Omental fat pad (tissue), 4 donors: ENCODE data around the gene BCL7B. TPM values are rescaled to one million over a fixed set of nuclear protein-coding genes. Genes with fewer than 3 reads are reported as not detected.

ENCODE experiments used
- ATAC-seq: fragments of 150-250 bp; one replicate; pipeline ENCODE4 v1.9.1; 2016; ENCODE audit warnings: mild to moderate bottlenecking, moderate library complexity; ENCODE audit not compliant: low FRiP score
- DNase-seq: peaks from one replicate; pipeline ENCODE4 v3.0.0-alpha.2; 2019; ENCODE audit warnings: low spot score
- total RNA-seq, 4 donors: library from RNA; depleted of rRNA; stranded (reverse); fragments of >200 nt; gene quantifications; one replicate each; pipeline ENCODE4 v1.1.0, GENCODE V29; 2016
- TF ChIP-seq, protein P1 (sequence below), 3 donors: fragments of 450-650 bp; IDR thresholded peaks; one replicate each; pipeline ENCODE4 v1.5.1; 2016 to 2017; ENCODE audit warnings: antibody characterized with exemption in 3 of 3, mild to moderate bottlenecking in 3 of 3, moderate library complexity in 2 of 3

Gene BCL7B
- total RNA-seq, result 10 to 100 TPM; 51.9 to 91.9 (median 78.3) TPM

GRCh38 chr7:73557397-73558257, at the start of gene BCL7B:
BCL7B (minus strand) TSS chr7:73557690; CDS start chr7:73557578, 112 bp downstream.
- DNase-seq (no peak), ATAC-seq (peak; percentile 84)
- TF ChIP-seq, protein P1, sequence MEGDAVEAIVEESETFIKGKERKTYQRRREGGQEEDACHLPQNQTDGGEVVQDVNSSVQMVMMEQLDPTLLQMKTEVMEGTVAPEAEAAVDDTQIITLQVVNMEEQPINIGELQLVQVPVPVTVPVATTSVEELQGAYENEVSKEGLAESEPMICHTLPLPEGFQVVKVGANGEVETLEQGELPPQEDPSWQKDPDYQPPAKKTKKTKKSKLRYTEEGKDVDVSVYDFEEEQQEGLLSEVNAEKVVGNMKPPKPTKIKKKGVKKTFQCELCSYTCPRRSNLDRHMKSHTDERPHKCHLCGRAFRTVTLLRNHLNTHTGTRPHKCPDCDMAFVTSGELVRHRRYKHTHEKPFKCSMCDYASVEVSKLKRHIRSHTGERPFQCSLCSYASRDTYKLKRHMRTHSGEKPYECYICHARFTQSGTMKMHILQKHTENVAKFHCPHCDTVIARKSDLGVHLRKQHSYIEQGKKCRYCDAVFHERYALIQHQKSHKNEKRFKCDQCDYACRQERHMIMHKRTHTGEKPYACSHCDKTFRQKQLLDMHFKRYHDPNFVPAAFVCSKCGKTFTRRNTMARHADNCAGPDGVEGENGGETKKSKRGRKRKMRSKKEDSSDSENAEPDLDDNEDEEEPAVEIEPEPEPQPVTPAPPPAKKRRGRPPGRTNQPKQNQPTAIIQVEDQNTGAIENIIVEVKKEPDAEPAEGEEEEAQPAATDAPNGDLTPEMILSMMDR (IDR thresholded peaks at IDR 0.05), result no peak

DNA sequence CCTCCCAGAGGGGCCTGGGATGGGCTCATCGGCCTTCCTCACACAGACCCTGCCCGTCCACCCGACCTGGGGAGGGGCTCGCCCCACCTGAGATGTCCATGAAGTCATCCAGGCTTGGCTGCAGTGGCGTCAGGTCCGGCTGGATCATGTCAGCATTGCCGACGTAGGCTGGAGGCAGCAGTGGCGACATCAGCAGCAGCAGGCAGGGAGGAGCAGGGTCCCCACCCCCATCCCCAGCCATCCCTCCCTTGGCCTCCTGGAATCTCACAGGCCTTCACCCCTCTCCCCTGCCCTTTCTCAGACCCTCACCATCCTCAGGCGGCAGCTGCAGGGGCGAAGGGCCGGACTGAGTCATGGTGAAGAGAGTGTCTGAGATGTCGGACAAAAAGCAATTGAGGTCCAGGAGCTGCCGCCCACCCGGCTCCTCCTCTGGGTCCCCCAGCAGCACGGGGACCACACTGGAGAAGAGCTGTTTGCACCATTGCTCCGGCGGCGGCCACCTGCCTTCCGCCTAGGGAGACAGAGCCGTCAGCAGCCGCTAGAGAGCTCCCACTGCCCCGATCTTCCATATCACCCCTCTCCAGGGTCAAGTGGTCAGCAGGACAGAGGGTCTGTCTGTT, 48.2 kb upstream of the BCL7B start:
- TF ChIP-seq, protein P1 (IDR thresholded peaks at IDR 0.05), result no peak
- ATAC-seq, result no peak
- no peak for DNase-seq

DNA sequence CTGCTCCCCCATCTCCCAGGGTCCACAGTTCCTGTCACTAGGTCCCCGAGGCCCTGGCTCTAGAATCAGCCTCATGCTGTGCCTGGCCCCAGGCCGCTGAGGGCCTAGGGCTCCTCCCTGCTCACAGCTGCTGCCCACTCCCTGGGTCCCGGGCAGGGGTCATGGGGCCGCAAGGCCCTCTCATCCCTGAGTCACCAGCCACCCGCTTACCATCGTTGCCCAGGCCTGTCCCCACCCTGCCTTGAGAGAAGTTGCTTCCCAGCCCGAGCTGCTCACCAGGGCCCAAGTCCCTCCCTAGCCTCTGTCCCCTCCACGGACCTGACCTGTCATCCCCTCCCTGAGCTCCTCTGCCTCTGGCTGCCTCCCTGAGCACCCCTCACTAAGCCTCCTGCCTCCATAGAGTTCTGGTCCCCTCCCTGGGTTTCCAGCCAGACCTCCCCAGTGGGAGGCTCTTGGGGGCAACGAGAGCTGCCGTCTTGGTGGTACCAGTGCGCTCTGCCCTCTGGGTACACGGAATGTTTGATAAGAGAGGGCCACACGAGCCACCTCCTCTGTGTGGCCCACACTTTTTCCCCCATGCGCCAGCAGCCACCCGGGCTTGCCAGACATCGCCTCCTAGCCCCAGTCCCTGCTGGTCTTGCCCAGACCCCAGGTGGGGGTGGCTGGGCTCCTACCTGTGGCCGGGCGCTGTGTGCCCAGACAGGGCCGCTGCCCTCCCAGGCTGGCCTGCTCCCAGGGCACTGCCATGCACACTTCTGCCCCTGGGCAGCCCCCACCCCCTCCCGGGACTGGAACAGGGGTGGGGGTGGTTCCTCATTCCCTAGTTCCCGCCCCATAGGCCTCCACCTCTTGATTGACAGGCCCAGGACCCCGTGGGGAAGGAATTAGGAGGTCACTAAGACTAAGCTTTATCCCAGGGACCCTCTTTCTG, 45.5 kb upstream of the BCL7B start:
- TF ChIP-seq, protein P1 (IDR thresholded peaks at IDR 0.05), result no peak
- DNase-seq (no peak), ATAC-seq (peak; percentile 27)

GRCh38 chr7:73599916-73600315, 42.4 kb upstream of the BCL7B start:
- TF ChIP-seq, protein P1 (IDR thresholded peaks at IDR 0.05), result no peak
- ATAC-seq (no peak), DNase-seq (no peak)

DNA sequence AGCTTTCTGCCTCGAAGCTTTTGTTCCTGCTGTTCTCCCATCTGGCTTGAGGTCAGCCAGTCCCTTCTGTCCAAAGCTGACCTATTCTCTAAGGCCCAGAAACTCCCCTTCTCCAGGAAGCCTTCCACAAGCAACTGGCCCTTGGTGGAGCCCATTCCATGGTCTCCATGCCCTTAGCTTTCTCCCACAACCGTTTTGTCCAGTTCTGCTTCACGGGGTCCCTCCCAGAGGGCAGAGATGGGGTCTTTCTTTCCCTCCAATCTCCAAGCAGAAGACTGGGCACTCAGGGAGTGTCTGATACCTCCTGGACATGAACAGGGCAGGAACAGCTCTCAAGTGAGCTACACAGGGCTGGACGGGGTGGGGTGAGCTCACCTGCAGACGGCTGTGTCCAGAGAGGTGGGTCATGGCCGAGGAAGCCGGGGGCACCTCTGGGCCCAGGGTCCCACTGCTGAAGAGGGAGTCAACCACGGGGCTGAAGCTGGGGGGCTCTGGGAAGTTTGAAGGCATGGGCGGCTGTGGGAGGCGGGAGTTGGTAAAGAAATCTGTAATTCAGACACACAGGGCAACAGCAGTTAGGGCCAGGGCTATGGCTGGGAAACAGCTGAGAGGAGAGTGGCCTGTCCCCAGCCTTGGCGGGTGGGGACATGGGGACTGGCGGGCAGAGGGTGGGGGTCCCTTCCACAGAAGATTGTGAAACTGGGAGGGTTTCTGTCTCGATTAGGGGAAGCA, 41.8 kb upstream of the BCL7B start:
- no peak for DNase-seq
- no peak for ATAC-seq
- TF ChIP-seq, protein P1 (IDR thresholded peaks at IDR 0.05), result no peak
